HEK293 (cell line): ENCODE measurements around the gene RUFY4.

Experiments
- CTCF ChIA-PET: fragments of 350-600 bp; formaldehyde crosslinking; extraction: SDS; loops from one replicate; lab custom pipeline; 2021; ENCODE audit warnings: antibody characterized with exemption; lab: Yijun Ruan, JAX
- POLR2A ChIA-PET: fragments of 300-600 bp; formaldehyde crosslinking; extraction: SDS; loops from one replicate; lab custom pipeline; 2020; ENCODE audit warnings: antibody characterized with exemption, inconsistent platforms; lab: Yijun Ruan, JAX
- H3K27ac ChIP-seq: fragments of 200-500 bp; sonication (Bioruptor generic); 2 replicates; pipeline ENCODE4 v1.5.1; 2014; ENCODE audit warnings: low read depth, low read length, control low read depth, inconsistent platforms; ENCODE audit errors: extremely low read depth
- H3K36me3 ChIP-seq, 2 experiments: fragments of 200-500 bp in 1 of 2; sonication (Bioruptor generic) in 1 of 2; 1 replicate in 1 of 2; 2 replicates in 1 of 2; pipeline ENCODE4 v1.5.1; 2014 to 2017; ENCODE audit warnings: inconsistent platforms in 2 of 2, low read length in 2 of 2; ENCODE audit not compliant: control insufficient read depth in 2 of 2, insufficient read depth in 1 of 2
- H3K4me1 ChIP-seq: fragments of 200-500 bp; sonication (Bioruptor generic); 2 replicates; pipeline ENCODE4 v1.5.1; 2014; ENCODE audit warnings: mild to moderate bottlenecking, low read length, inconsistent platforms; ENCODE audit not compliant: control insufficient read depth, insufficient read depth
- H3K4me3 ChIP-seq: 2 replicates; pipeline ENCODE4 v1.5.1; 2011; ENCODE audit warnings: low read depth, mild to moderate bottlenecking, control low read depth, low read length, moderate library complexity
- H3K9me3 ChIP-seq: fragments of 200-500 bp; sonication (Bioruptor generic); 2 replicates; pipeline ENCODE4 v1.5.1; 2014; ENCODE audit warnings: low read depth, low read length, inconsistent platforms; ENCODE audit not compliant: control insufficient read depth, insufficient read depth
- REST ChIP-seq: fragments of 450-650 bp; formaldehyde crosslinking; IDR thresholded peaks from 2 replicates; pipeline ENCODE4 v1.5.1; 2016; ENCODE audit warnings: missing biosample characterization, missing genetic modification characterization
- TCF7L2 ChIP-seq: IDR thresholded peaks from 2 replicates; pipeline ENCODE4 v1.6.1; 2011; ENCODE audit warnings: low read depth, mild to moderate bottlenecking, inconsistent platforms, low read length, moderate library complexity, borderline replicate concordance
- YY1 ChIP-seq: fragments of 450-650 bp; formaldehyde crosslinking; IDR thresholded peaks from 2 replicates; pipeline ENCODE4 v1.5.1; 2018; ENCODE audit warnings: missing biosample characterization, missing genetic modification characterization
- ZBTB17 ChIP-seq: fragments of 450-650 bp; formaldehyde crosslinking; IDR thresholded peaks from 2 replicates; pipeline ENCODE4 v1.5.1; 2016; ENCODE audit warnings: missing biosample characterization, missing genetic modification characterization
- ZBTB49 ChIP-seq: fragments of 450-650 bp; formaldehyde crosslinking; IDR thresholded peaks from 2 replicates; pipeline ENCODE4 v1.5.1; 2016; ENCODE audit warnings: missing biosample characterization, missing genetic modification characterization, low read depth
- ZIC2 ChIP-seq: fragments of 450-650 bp; formaldehyde crosslinking; IDR thresholded peaks from 2 replicates; pipeline ENCODE4 v1.5.1; 2016; ENCODE audit warnings: missing biosample characterization, missing genetic modification characterization
- ZNF10 ChIP-seq: fragments of 450-650 bp; formaldehyde crosslinking; IDR thresholded peaks from 2 replicates; pipeline ENCODE4 v1.5.1; 2017; ENCODE audit warnings: missing biosample characterization, missing genetic modification characterization
- ZNF221 ChIP-seq: fragments of 450-650 bp; formaldehyde crosslinking; IDR thresholded peaks from 2 replicates; pipeline ENCODE4 v1.5.1; 2017; ENCODE audit warnings: missing biosample characterization, missing genetic modification characterization, borderline replicate concordance
- ZNF24 ChIP-seq: fragments of 450-650 bp; formaldehyde crosslinking; IDR thresholded peaks from 2 replicates; pipeline ENCODE4 v1.5.1; 2016; ENCODE audit warnings: missing biosample characterization, missing genetic modification characterization
- ZNF266 ChIP-seq: fragments of 450-650 bp; formaldehyde crosslinking; IDR thresholded peaks from 2 replicates; pipeline ENCODE4 v1.5.1; 2016; ENCODE audit warnings: missing biosample characterization, missing genetic modification characterization, low read depth
- ZNF324 ChIP-seq: fragments of 450-650 bp; formaldehyde crosslinking; IDR thresholded peaks from 2 replicates; pipeline ENCODE4 v1.5.1; 2016; ENCODE audit warnings: missing biosample characterization, missing genetic modification characterization
- ZNF350 ChIP-seq: fragments of 450-650 bp; formaldehyde crosslinking; IDR thresholded peaks from 2 replicates; pipeline ENCODE4 v1.5.0; 2017; ENCODE audit warnings: missing biosample characterization, mild to moderate bottlenecking, missing genetic modification characterization
- ZNF426 ChIP-seq: fragments of 450-650 bp; formaldehyde crosslinking; IDR thresholded peaks from 2 replicates; pipeline ENCODE4 v1.5.1; 2017; ENCODE audit warnings: missing biosample characterization, missing genetic modification characterization, mild to moderate bottlenecking, inconsistent platforms, moderate library complexity
- ZNF544 ChIP-seq: fragments of 450-650 bp; formaldehyde crosslinking; IDR thresholded peaks from 2 replicates; pipeline ENCODE4 v1.5.0; 2017; ENCODE audit warnings: missing biosample characterization, missing genetic modification characterization
- ZNF548 ChIP-seq: fragments of 450-650 bp; formaldehyde crosslinking; IDR thresholded peaks from 2 replicates; pipeline ENCODE4 v1.5.1; 2016; ENCODE audit warnings: missing biosample characterization, missing genetic modification characterization
- ZNF600 ChIP-seq: fragments of 450-650 bp; formaldehyde crosslinking; IDR thresholded peaks from 2 replicates; pipeline ENCODE4 v1.5.1; 2016; ENCODE audit warnings: missing biosample characterization, missing genetic modification characterization
- ZNF624 ChIP-seq: fragments of 450-650 bp; formaldehyde crosslinking; IDR thresholded peaks from 2 replicates; pipeline ENCODE4 v1.5.1; 2017; ENCODE audit warnings: missing biosample characterization, missing genetic modification characterization
- ZNF768 ChIP-seq: fragments of 450-650 bp; formaldehyde crosslinking; IDR thresholded peaks from 2 replicates; pipeline ENCODE4 v1.5.1; 2018; ENCODE audit warnings: missing biosample characterization, mild to moderate bottlenecking, missing genetic modification characterization

Gene RUFY4

GRCh38 chr2:218028189-218028495, 40.9 kb upstream of the RUFY4 start (continued):
- TF ChIP-seq ZNF324 = no peak
- no peak for TF ChIP-seq YY1 (tag by site-specific recombination)
- TF ChIP-seq ZNF24 (tag by site-specific recombination) = no peak

- TF ChIP-seq ZNF426 (tag by site-specific recombination) = no peak
- TF ChIP-seq ZNF544 (tag by site-specific recombination) = no peak
- TF ChIP-seq ZNF768 = no peak
- TF ChIP-seq ZNF600 = no peak
- TF ChIP-seq ZBTB49 (tag by site-specific recombination) = no peak
- TF ChIP-seq ZNF624 (tag by site-specific recombination) = no peak
- no peak for TF ChIP-seq ZNF10 (tag by site-specific recombination)
- TF ChIP-seq ZNF221 (tag by site-specific recombination) = no peak
- TF ChIP-seq ZNF548 (tag by site-specific recombination) = no peak
- no peak for TF ChIP-seq ZBTB17 (tag by site-specific recombination)
- no peak for TF ChIP-seq TCF7L2
- H3K27ac ChIP-seq = no peak overlapping the region
- no peaks in the 10 kb centered on the region for H3K4me1 ChIP-seq
- H3K9me3 ChIP-seq = no peaks in the 10 kb centered on the region
- POLR2A ChIA-PET = no interaction called here
- no peak overlapping the region for H3K4me3 ChIP-seq
- CTCF ChIA-PET = interaction anchor here (0.5 to 1.1 kb wide), 3 partner anchors 79 to 379 kb away, joined by 3 to 8 read pairs (median 4); no protein-coding TSS in a partner anchor
- H3K36me3 ChIP-seq = no peaks in the 10 kb centered on the region
Observed at GRCh38 chr2:218028562-218029348, 40.3 kb upstream of the RUFY4 start.

GRCh38 chr2:218029366-218030360, 39.4 kb upstream of the RUFY4 start:
- POLR2A ChIA-PET = no interaction called here
- Histone ChIP-seq H3K9me3 (no peaks in the 10 kb centered on the region), H3K27ac (no peak overlapping the region)
- CTCF ChIA-PET = no interaction called here
- TF ChIP-seq REST (tag by site-specific recombination) (peak; percentile 82), ZNF266 (tag by site-specific recombination) (no peak), ZIC2 (0 out of 2 replicates have a peak, but pooled peaks have one; percentile 7), ZNF350 (no peak)
- TF ChIP-seq, all 188 proteins: peak for 2
- Histone ChIP-seq H3K4me1 (no peaks in the 10 kb centered on the region), H3K36me3 (no peaks in the 10 kb centered on the region), H3K4me3 (no peak overlapping the region)
